HepG2 (cell line): ENCODE data around the gene ATAD2B. TPM values are rescaled to one million over a fixed set of nuclear protein-coding genes. Genes with fewer than 3 reads are reported as not detected.

Source experiments
- ATAC-seq: fragments of 200-7000 bp; cut with Tn5 transposase; 3 replicates; pipeline ENCODE4 v1.9.1; 2020; ENCODE audit warnings: mild to moderate bottlenecking, moderate library complexity
- BruUV-seq: library from RNA; stranded (reverse); fragments of 400-500 nt; replicated peaks from 2 replicates; lab custom pipeline; 2021; lab: Mats Ljungman, UMichigan
- CTCF ChIA-PET: fragments of 300-600 bp; formaldehyde crosslinking; extraction: SDS; loops from one replicate; lab custom pipeline; 2021; ENCODE audit warnings: low total read pairs, inconsistent platforms, low intra/inter-chr PET ratio; lab: Yijun Ruan, JAX
- POLR2A ChIA-PET: fragments of 350-600 bp; sonication (Branson Sonifier 250); formaldehyde crosslinking; loops from one replicate; lab custom pipeline; 2020; ENCODE audit warnings: antibody characterized with exemption, inconsistent platforms; lab: Yijun Ruan, JAX
- DNase-seq: peaks from one replicate; pipeline ENCODE4 v3.0.0-alpha.2; 2015; ENCODE audit warnings: low spot score
- FAIRE-seq: peaks from 3 replicates; lab custom pipeline; 2011; peaks lifted over from hg19 to GRCh38; lab: Jason Lieb, UNC
- H2AFZ ChIP-seq: one replicate; pipeline ENCODE4 v1.6.1; 2011; ENCODE audit warnings: low read length, inconsistent platforms
- H3K27ac ChIP-seq: fragments of 300-600 bp; 3 replicates; pipeline ENCODE4 v1.8.0; 2011; ENCODE audit warnings: mixed run types, mild to moderate bottlenecking, mixed read lengths, low read length, inconsistent platforms; ENCODE audit not compliant: insufficient read depth; ENCODE audit errors: extremely low read length
- H3K27me3 ChIP-seq, 2 experiments: fragments of 200-600 bp in 1 of 2; 2 replicates in 1 of 2; 3 replicates in 1 of 2; pipeline versions ENCODE4 v1.6.0 to v1.8.0; 2011; ENCODE audit warnings: low read length in 2 of 2, mild to moderate bottlenecking in 2 of 2, moderate library complexity in 2 of 2, inconsistent platforms in 1 of 2; ENCODE audit not compliant: insufficient read depth in 2 of 2, control insufficient read depth in 1 of 2
- H3K36me3 ChIP-seq, 2 experiments: fragments of 200-600 bp in 1 of 2; replicated peaks in 1 of 2; 2 replicates in 1 of 2; 3 replicates in 1 of 2; pipeline versions ENCODE4 v1.5.1 to v1.8.0; 2011; ENCODE audit warnings: low read length in 2 of 2, inconsistent platforms in 1 of 2; ENCODE audit not compliant: insufficient read depth in 2 of 2, control insufficient read depth in 1 of 2
- H3K4me1 ChIP-seq: 2 replicates; pipeline ENCODE4 v1.5.1; 2012; ENCODE audit warnings: low read length, inconsistent platforms; ENCODE audit not compliant: insufficient read depth
- H3K4me2 ChIP-seq: 2 replicates; pipeline ENCODE4 v1.6.0; 2011; ENCODE audit warnings: low read depth, low read length, inconsistent platforms
- H3K4me3 ChIP-seq, 3 experiments: fragments of 200-600 bp in 1 of 3; sonication (generic), shearing (Covaris generic) in 1 of 3; replicated peaks in 1 of 3; 2 replicates each; pipeline ENCODE4 v1.5.1; 2011 to 2016; ENCODE audit warnings: low read length in 3 of 3, inconsistent platforms in 2 of 3, low read depth in 2 of 3, mild to moderate bottlenecking in 2 of 3, control low read depth in 1 of 3, mixed read lengths in 1 of 3; ENCODE audit not compliant: insufficient read depth in 1 of 3
- H3K79me2 ChIP-seq: one replicate; pipeline ENCODE4 v1.6.1; 2011; ENCODE audit warnings: low read length, inconsistent platforms; ENCODE audit not compliant: insufficient read depth
- H3K9ac ChIP-seq: 2 replicates; pipeline ENCODE4 v1.6.0; 2011; ENCODE audit warnings: mild to moderate bottlenecking, low read depth, low read length, inconsistent platforms; ENCODE audit not compliant: insufficient read depth
- H3K9me3 ChIP-seq: 2 replicates; pipeline ENCODE4 v1.5.1; 2012; ENCODE audit warnings: mild to moderate bottlenecking, low read length
- H4K20me1 ChIP-seq: 2 replicates; pipeline ENCODE4 v1.6.0; 2011; ENCODE audit warnings: inconsistent platforms, mild to moderate bottlenecking, low read length, moderate library complexity; ENCODE audit not compliant: insufficient read depth
- ATM ChIP-seq: fragments of 450-650 bp; IDR thresholded peaks from 2 replicates; pipeline ENCODE4 v1.7.1; 2017; ENCODE audit warnings: mild to moderate bottlenecking, borderline replicate concordance
- MIXL1 ChIP-seq: IDR thresholded peaks from 2 replicates; pipeline ENCODE4 v1.6.1; 2016
- NCOA5 ChIP-seq: sonication (generic); formaldehyde crosslinking; IDR thresholded peaks from 2 replicates; pipeline ENCODE4 v1.4.0; 2020; ENCODE audit warnings: missing genetic modification reagents
- SALL1 ChIP-seq: sonication (generic); formaldehyde crosslinking; IDR thresholded peaks from 2 replicates; pipeline ENCODE4 v1.8.0; 2022; ENCODE audit warnings: mild to moderate bottlenecking, missing genetic modification reagents
- ZNF260 ChIP-seq: sonication (generic); formaldehyde crosslinking; IDR thresholded peaks from 2 replicates; pipeline ENCODE4 v1.4.0; 2020; ENCODE audit warnings: missing genetic modification reagents, low read depth, mild to moderate bottlenecking, borderline replicate concordance
- ZNF326 ChIP-seq: sonication (generic); formaldehyde crosslinking; IDR thresholded peaks from 2 replicates; pipeline ENCODE4 v1.4.0; 2020; ENCODE audit warnings: missing genetic modification reagents, borderline replicate concordance
- ZNF777 ChIP-seq: sonication (generic); formaldehyde crosslinking; IDR thresholded peaks from 2 replicates; pipeline ENCODE4 v1.4.0; 2020; ENCODE audit warnings: missing genetic modification reagents
- WGBS: methylation state at CpG from one replicate; pipeline ENCODE4 v1.1.6; 2017; ENCODE audit warnings: low lambda C conversion rate; 5-methylcytosine and 5-hydroxymethylcytosine counted together
- in situ Hi-C: cut with HindIII; loops from 2 replicates; pipeline ENCODE4 v1.10.0; 2017; ENCODE audit warnings: low pct_unique_long_range_greater_than_20kb; ENCODE audit not compliant: extremely low pct_ligation_motif_present
- intact Hi-C: fragments of 100-400 bp; cut with micrococcal nuclease; formaldehyde crosslinking; loops from one replicate; pipeline ENCODE4 v1.10.0; 2022; ENCODE audit not compliant: unreplicated experiment
- polyA plus RNA-seq, 8 experiments: library from polyadenylated mRNA; depleted of rRNA in 3 of 8; stranded (reverse) in 7 of 8; unstranded in 1 of 8; fragments of >200 nt; fragmentation: Illumina TruSeq in 4 of 8; extraction: Trizol in 4 of 8; gene quantifications; 2 replicates each; pipeline versions ENCODE4 v1.2.1 to v1.2.3, GENCODE V29; 2011 to 2016; ENCODE audit warnings: low read depth in 4 of 8, missing spikeins in 1 of 8, mixed read lengths in 1 of 8; ENCODE audit not compliant: insufficient read depth in 1 of 8
- total RNA-seq, 5 experiments: library from RNA; depleted of rRNA; stranded (reverse); fragments of >200 nt; fragmentation: Illumina TruSeq; extraction: Trizol; gene quantifications; 2 replicates each; pipeline ENCODE4 v1.2.3, GENCODE V29; 2016; ENCODE audit warnings: low read depth in 1 of 5
- TF ChIP-seq, protein P1 (sequence below): sonication (generic); formaldehyde crosslinking; conservative IDR thresholded peaks from 2 replicates; pipeline ENCODE4 v1.4.0; 2020; ENCODE audit warnings: missing genetic modification reagents
- TF ChIP-seq, protein P2 (sequence below), 2 experiments: sonication (generic) in 1 of 2; formaldehyde crosslinking in 1 of 2; IDR thresholded peaks; 2 replicates each; pipeline versions ENCODE4 v1.4.0 to v1.6.1; 2016 to 2020; ENCODE audit warnings: borderline replicate concordance in 1 of 2, low read depth in 1 of 2, mild to moderate bottlenecking in 1 of 2, missing genetic modification reagents in 1 of 2
- TF ChIP-seq, protein P3 (sequence below): sonication (generic); formaldehyde crosslinking; IDR thresholded peaks from 2 replicates; pipeline ENCODE4 v1.4.0; 2020; ENCODE audit warnings: mild to moderate bottlenecking, missing genetic modification reagents

Gene ATAD2B
- total and polyA plus RNA-seq, 2 of the 13 experiments (the other 11 are each of a cell fraction or from before 2014, with no cell fraction given) = 5.3 to 22.2 TPM

DNA sequence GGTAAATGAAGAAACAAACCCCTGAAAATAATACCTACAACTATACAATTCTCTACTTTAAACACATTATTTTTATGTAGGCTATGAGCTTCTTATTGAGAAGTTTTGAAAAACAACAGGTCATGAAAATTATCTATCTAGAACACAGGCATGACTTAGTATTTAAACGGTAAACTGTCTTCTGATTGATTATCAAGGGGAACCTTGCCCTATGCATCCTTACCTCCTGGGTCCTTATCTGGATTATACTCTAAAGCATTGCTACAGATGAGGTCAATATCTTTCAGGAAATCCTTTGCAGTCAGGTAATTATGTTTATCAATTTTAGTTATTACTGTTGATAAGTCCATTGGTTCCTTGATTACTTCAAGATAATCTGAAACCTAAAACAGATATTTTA lies 144.3 kb downstream of the ATAD2B start:
- H3K4me3 ChIP-seq = no peak overlapping the region
- ChIA-PET POLR2A (no interaction called here), CTCF (no interaction called here)
- H3K79me2 ChIP-seq = no peaks in the 10 kb centered on the region
- H3K9ac ChIP-seq = no peak overlapping the region
- no peak overlapping the region for H2AFZ ChIP-seq
- in situ Hi-C loops = no loop called here
- intact Hi-C loops = no loop called here
- no peak for FAIRE-seq
- H4K20me1 ChIP-seq = no peaks in the 10 kb centered on the region
- H3K27me3 ChIP-seq = no peaks in the 10 kb centered on the region
- no peak for ATAC-seq
- H3K4me2 ChIP-seq = no peak overlapping the region
- 94% methylated on average over 1 of the region's 1 CpG for WGBS
- H3K36me3 ChIP-seq = peaks cover 5 to 10% of the 10 kb centered on the region in 2 experiments
- peaks cover 8% of the 10 kb centered on the region; the same call in 1 of the 2 replicates for H3K4me1 ChIP-seq
- no TSS peak for BruUV-seq
- H3K27ac ChIP-seq = no peak overlapping the region
- no peak for DNase-seq
- no peaks in the 10 kb centered on the region for H3K9me3 ChIP-seq
- TF ChIP-seq SALL1 (CRISPR knock-in tag) (no peak), ZNF777 (CRISPR knock-in tag) (no peak), NCOA5 (CRISPR knock-in tag) (no peak), ZNF326 (CRISPR knock-in tag) (no peak), ATM (no peak), ZNF260 (CRISPR knock-in tag) (no peak), MIXL1 (CRISPR knock-in tag) (no peak)
- TF ChIP-seq, protein P1, sequence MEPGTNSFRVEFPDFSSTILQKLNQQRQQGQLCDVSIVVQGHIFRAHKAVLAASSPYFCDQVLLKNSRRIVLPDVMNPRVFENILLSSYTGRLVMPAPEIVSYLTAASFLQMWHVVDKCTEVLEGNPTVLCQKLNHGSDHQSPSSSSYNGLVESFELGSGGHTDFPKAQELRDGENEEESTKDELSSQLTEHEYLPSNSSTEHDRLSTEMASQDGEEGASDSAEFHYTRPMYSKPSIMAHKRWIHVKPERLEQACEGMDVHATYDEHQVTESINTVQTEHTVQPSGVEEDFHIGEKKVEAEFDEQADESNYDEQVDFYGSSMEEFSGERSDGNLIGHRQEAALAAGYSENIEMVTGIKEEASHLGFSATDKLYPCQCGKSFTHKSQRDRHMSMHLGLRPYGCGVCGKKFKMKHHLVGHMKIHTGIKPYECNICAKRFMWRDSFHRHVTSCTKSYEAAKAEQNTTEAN = no peak
- TF ChIP-seq, protein P2, sequence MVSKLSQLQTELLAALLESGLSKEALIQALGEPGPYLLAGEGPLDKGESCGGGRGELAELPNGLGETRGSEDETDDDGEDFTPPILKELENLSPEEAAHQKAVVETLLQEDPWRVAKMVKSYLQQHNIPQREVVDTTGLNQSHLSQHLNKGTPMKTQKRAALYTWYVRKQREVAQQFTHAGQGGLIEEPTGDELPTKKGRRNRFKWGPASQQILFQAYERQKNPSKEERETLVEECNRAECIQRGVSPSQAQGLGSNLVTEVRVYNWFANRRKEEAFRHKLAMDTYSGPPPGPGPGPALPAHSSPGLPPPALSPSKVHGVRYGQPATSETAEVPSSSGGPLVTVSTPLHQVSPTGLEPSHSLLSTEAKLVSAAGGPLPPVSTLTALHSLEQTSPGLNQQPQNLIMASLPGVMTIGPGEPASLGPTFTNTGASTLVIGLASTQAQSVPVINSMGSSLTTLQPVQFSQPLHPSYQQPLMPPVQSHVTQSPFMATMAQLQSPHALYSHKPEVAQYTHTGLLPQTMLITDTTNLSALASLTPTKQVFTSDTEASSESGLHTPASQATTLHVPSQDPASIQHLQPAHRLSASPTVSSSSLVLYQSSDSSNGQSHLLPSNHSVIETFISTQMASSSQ (IDR thresholded peaks at IDR 0.05; ENCODE audit: low read depth) = no peak
- TF ChIP-seq, protein P2 (CRISPR knock-in tag; IDR thresholded peaks at IDR 0.05; ENCODE audit: borderline replicate concordance) = no peak
- TF ChIP-seq, protein P3, sequence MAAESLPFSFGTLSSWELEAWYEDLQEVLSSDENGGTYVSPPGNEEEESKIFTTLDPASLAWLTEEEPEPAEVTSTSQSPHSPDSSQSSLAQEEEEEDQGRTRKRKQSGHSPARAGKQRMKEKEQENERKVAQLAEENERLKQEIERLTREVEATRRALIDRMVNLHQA = no peak
